Naive thymus-derived CD8-positive, alpha-beta T cell (primary cell): ENCODE measurements around the gene TLE7. TPM values are rescaled to one million over a fixed set of nuclear protein-coding genes. Genes with fewer than 3 reads are reported as not detected.

Source experiments
- ATAC-seq, 2 donors: fragments of 150-1000 bp; cut with Tn5 transposase in 1 of 2; sonication (Bioruptor Pico), chemical (Tn5 transposase) in 1 of 2; 1 replicate in 1 of 2; 2 replicates in 1 of 2; pipeline ENCODE4 v1.10.0; 2021; ENCODE audit warnings: mild to moderate bottlenecking in 2 of 2, moderate library complexity in 2 of 2
- POLR2A ChIA-PET: fragments of 350-600 bp; sonication (Branson Sonifier 250); formaldehyde crosslinking; loops from one replicate; lab custom pipeline; 2021; ENCODE audit warnings: antibody characterized with exemption; lab: Charles Lee
- DNase-seq, 10 donors: peaks; one replicate each; pipeline versions ENCODE4 v3.0.0 to v3.0.0-alpha.2; 2020 to 2022
- H3K27ac Mint-ChIP-seq, 10 donors: one replicate each; pipeline ENCODE4 v1.8.0; 2020 to 2022; ENCODE audit warnings: mild to moderate bottlenecking in 10 of 10, mixed read lengths in 10 of 10, moderate library complexity in 4 of 10, inconsistent platforms in 1 of 10
- H3K27me3 Mint-ChIP-seq, 5 donors: one replicate each; pipeline ENCODE4 v1.8.0; 2021 to 2022; ENCODE audit warnings: mixed read lengths in 5 of 5
- H3K36me3 Mint-ChIP-seq, 3 donors: one replicate each; pipeline ENCODE4 v1.8.0; 2020 to 2022; ENCODE audit warnings: mixed read lengths in 3 of 3, mild to moderate bottlenecking in 2 of 3, inconsistent platforms in 1 of 3
- H3K4me1 Mint-ChIP-seq, 4 donors: one replicate each; pipeline ENCODE4 v1.8.0; 2021 to 2022; ENCODE audit warnings: mixed read lengths in 4 of 4
- H3K4me3 Mint-ChIP-seq, 10 donors: one replicate each; pipeline ENCODE4 v1.8.0; 2020 to 2022; ENCODE audit warnings: mild to moderate bottlenecking in 10 of 10, mixed read lengths in 10 of 10, moderate library complexity in 6 of 10, inconsistent platforms in 1 of 10
- H3K9me3 Mint-ChIP-seq, 9 donors: one replicate each; pipeline ENCODE4 v1.8.0; 2020 to 2022; ENCODE audit warnings: mixed read lengths in 9 of 9, mild to moderate bottlenecking in 3 of 9, inconsistent platforms in 1 of 9, moderate library complexity in 1 of 9
- polyA plus RNA-seq, 3 donors: library from polyadenylated mRNA; unstranded; fragments of 300-500 nt; fragmentation: Illumina TruSeq; gene quantifications; one replicate each; pipeline ENCODE4 v1.2.3, GENCODE V29; 2021
- total RNA-seq, 8 experiments: library from RNA in 2 of 8; stranded (reverse) in 2 of 8; gene quantifications; one replicate each; pipeline ENCODE4 v1.2.3 and lab custom pipeline; 2021 to 2026

The TLE7 gene
- total and polyA plus RNA-seq, 5 experiments from 2014 or later, result not detected

GRCh38 chr16:71426069-71426879 is 15.6 kb downstream of the TLE7 start:
- Mint-ChIP-seq H3K4me3 (peak overlapping the region in 7 of 10 donors; percentile 30 to 82 (median 68)), H3K9me3 (peaks cover 0 to 8% (median 0%) of the 10 kb centered on the region in 9 donors), H3K4me1 (peaks cover 2 to 25% (median 9%) of the 10 kb centered on the region in 4 donors), H3K36me3 (peaks cover 0 to 2% (median 0%) of the 10 kb centered on the region in 3 donors), H3K27me3 (peaks cover 13 to 79% (median 28%) of the 10 kb centered on the region in 5 donors), H3K27ac (peak overlapping the region in 4 of 10 donors; percentile 83 to 95 (median 89))
- POLR2A ChIA-PET, result interaction anchor here (1.1 to 1.5 kb wide), 3 partner anchors 8 to 138 kb away, joined by 3 to 4 read pairs (median 4); partner anchors contain the start of gene ZNF23
- peak in 6 of 10 donors; percentile 35 to 91 (median 46) for DNase-seq
- peak; percentile 82 to 83 for ATAC-seq

- DNase-seq (no peak), ATAC-seq (no peak)
- H3K27ac Mint-ChIP-seq, result peak overlapping the region in 4 of 10 donors; percentile 25 to 90 (median 81)
- peaks cover 0 to 2% (median 0%) of the 10 kb centered on the region in 3 donors for H3K36me3 Mint-ChIP-seq
- H3K27me3 Mint-ChIP-seq, result peaks cover 14 to 73% (median 26%) of the 10 kb centered on the region in 5 donors
- H3K9me3 Mint-ChIP-seq, result peaks cover 0 to 8% (median 0%) of the 10 kb centered on the region in 9 donors
- peak overlapping the region in 4 of 10 donors; percentile 68 to 82 (median 74) for H3K4me3 Mint-ChIP-seq
- H3K4me1 Mint-ChIP-seq, result peaks cover 2 to 25% (median 9%) of the 10 kb centered on the region in 4 donors
- POLR2A ChIA-PET, result interaction anchor here (1.1 to 1.5 kb wide), 3 partner anchors 9 to 139 kb away, joined by 3 to 4 read pairs (median 4); partner anchors contain the start of gene ZNF23
These were observed 16.1 kb downstream of the TLE7 start for GRCh38 chr16:71425746-71426068.

GRCh38 chr16:71424626-71425025 is 17.2 kb downstream of the TLE7 start:
- POLR2A ChIA-PET, result no interaction called here
- Mint-ChIP-seq H3K9me3 (peaks cover 0 to 8% (median 0%) of the 10 kb centered on the region in 9 donors), H3K4me1 (peaks cover 2 to 25% (median 9%) of the 10 kb centered on the region in 4 donors), H3K27me3 (peaks cover 14 to 62% (median 28%) of the 10 kb centered on the region in 5 donors), H3K27ac (peak overlapping the region in 2 of 10 donors; percentile 24 to 90), H3K4me3 (peak overlapping the region in 1 of 10 donors; percentile 28), H3K36me3 (peaks cover 0 to 2% (median 0%) of the 10 kb centered on the region in 3 donors)
- no peak for DNase-seq
- no peak for ATAC-seq

DNA sequence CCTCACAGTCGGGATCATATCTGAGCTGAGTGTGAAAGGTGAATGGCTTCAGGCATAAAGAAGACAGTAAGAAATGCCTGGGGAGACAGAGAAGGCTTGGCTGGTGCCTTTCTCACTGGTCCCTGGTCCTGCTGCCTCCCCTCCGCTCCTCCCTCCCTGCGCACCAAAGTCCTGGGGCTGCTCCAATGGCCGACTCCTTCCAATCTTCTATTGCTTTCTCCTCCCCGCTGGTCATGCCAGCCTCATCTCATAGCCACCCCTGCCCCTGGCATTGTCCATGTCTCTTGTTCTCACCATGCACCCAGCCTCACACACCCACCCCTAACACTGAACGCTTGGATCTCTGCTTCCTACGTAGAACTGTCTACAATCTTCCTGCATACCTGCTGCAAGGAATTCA is 18.0 kb downstream of the TLE7 start:
- peaks cover 14 to 56% (median 28%) of the 10 kb centered on the region in 5 donors for H3K27me3 Mint-ChIP-seq
- no peak overlapping the region for H3K4me3 Mint-ChIP-seq
- peaks cover 2 to 24% (median 9%) of the 10 kb centered on the region in 4 donors for H3K4me1 Mint-ChIP-seq
- peaks cover 0 to 5% (median 0%) of the 10 kb centered on the region in 9 donors for H3K9me3 Mint-ChIP-seq
- peaks cover 0 to 2% (median 0%) of the 10 kb centered on the region in 3 donors for H3K36me3 Mint-ChIP-seq
- peak overlapping the region in 1 of 10 donors; percentile 77 for H3K27ac Mint-ChIP-seq
- ATAC-seq (no peak), DNase-seq (no peak)
- POLR2A ChIA-PET, result no interaction called here

- H3K36me3 Mint-ChIP-seq, result peaks cover 0 to 2% (median 0%) of the 10 kb centered on the region in 3 donors
- H3K9me3 Mint-ChIP-seq, result peaks cover 0 to 3% (median 0%) of the 10 kb centered on the region in 9 donors
- DNase-seq, result no peak
- peaks cover 2 to 23% (median 9%) of the 10 kb centered on the region in 4 donors for H3K4me1 Mint-ChIP-seq
- H3K27me3 Mint-ChIP-seq, result peaks cover 12 to 57% (median 28%) of the 10 kb centered on the region in 5 donors
- POLR2A ChIA-PET, result no interaction called here
- no peak overlapping the region for H3K4me3 Mint-ChIP-seq
- no peak overlapping the region for H3K27ac Mint-ChIP-seq
- no peak for ATAC-seq
These were observed 18.8 kb downstream of the TLE7 start for GRCh38 chr16:71423016-71423415.

DNA sequence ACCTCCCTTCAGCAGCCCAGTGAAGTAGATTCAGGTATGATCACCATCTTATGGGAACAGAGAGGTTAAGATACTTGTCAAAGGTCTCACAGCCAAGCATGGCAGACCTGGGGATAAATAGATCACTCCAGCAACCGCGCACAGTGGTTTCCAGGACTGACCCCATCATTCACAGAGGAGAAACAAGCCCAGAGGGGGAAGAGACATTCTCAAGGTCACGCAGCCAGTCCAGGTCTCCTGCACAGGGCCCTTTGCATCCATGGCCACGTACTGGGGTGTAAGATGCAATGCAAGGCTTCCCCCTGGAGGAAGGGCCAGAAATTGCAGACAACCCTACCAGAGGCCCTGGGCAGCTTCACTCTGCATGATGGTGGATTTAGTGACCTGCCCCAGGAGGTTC is 19.9 kb downstream of the TLE7 start:
- peak in 1 of 10 donors; percentile 13 for DNase-seq
- Mint-ChIP-seq H3K36me3 (peaks cover 0 to 2% (median 0%) of the 10 kb centered on the region in 3 donors), H3K27ac (no peak overlapping the region), H3K27me3 (peaks cover 11 to 56% (median 29%) of the 10 kb centered on the region in 5 donors), H3K9me3 (peaks cover 0 to 3% (median 0%) of the 10 kb centered on the region in 9 donors), H3K4me3 (no peak overlapping the region), H3K4me1 (peaks cover 2 to 19% (median 9%) of the 10 kb centered on the region in 4 donors)
- ATAC-seq, result peak in 1 of 2 donors; percentile 29
- POLR2A ChIA-PET, result no interaction called here

- Mint-ChIP-seq H3K27me3 (peaks cover 17 to 72% (median 40%) of the 10 kb centered on the region in 5 donors), H3K36me3 (no peaks in the 10 kb centered on the region), H3K9me3 (no peaks in the 10 kb centered on the region), H3K4me1 (peaks cover 4 to 9% (median 7%) of the 10 kb centered on the region in 4 donors), H3K27ac (no peak overlapping the region), H3K4me3 (no peak overlapping the region)
- no peak for DNase-seq
- POLR2A ChIA-PET, result no interaction called here
- no peak for ATAC-seq
These were observed 27.8 kb downstream of the TLE7 start for GRCh38 chr16:71414038-71414437.

- POLR2A ChIA-PET, result no interaction called here
- ATAC-seq (no peak), DNase-seq (no peak)
- Mint-ChIP-seq H3K4me3 (no peak overlapping the region), H3K36me3 (no peaks in the 10 kb centered on the region), H3K4me1 (peaks cover 4 to 10% (median 7%) of the 10 kb centered on the region in 4 donors), H3K27ac (no peak overlapping the region), H3K27me3 (peaks cover 19 to 72% (median 39%) of the 10 kb centered on the region in 5 donors), H3K9me3 (no peaks in the 10 kb centered on the region)
These were observed 28.5 kb downstream of the TLE7 start for GRCh38 chr16:71413341-71413740.

DNA sequence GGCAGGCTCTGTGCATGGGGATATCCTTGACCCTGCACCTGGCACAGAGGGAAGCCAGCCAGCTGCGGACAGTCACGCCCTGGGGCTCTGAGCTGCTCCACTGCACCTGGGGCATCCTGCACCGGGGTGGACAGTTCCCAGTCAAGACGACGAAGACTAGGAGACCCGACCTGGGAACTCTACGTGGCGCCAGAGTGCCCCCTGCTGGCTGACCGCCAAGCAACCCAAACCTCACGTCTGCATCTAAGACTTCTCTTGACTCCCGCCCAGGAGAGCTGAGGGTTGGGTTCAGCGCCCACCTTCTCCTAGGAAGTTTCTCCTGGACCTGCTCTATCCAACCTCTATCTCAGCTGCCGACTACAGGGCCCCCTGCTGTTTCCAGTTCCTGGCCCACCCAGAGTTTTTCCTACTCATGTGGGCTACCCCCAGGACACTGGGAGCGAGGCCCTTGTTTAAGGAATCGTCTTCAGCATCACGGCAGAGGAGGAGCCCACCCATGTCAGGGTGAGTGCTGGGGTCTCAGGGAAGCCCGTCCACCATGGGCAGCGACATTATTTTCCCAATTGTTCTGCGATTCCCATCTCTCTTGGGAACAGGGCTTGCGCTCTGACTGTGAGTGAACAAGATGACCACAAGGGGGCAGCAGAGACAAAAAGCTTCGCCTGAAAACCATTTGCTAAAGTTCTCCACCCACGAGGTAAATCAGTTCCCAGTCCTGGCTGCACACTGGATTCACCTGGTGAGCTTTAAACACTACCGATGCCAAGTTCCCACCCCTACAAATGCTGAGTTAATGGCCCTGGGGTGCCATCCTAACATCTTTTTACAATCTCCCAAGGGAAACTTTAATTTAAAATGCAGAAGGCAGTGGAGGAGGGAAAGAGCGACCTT is 29.3 kb downstream of the TLE7 start:
- POLR2A ChIA-PET, result interaction anchor here (0.7 kb wide), 1 partner anchor 548 kb away, joined by 4 read pairs; no protein-coding TSS in a partner anchor
- H3K27me3 Mint-ChIP-seq, result peaks cover 22 to 73% (median 39%) of the 10 kb centered on the region in 5 donors

GRCh38 chr16:71410146-71410545 is 31.7 kb downstream of the TLE7 start:
- POLR2A ChIA-PET, result no interaction called here
- Mint-ChIP-seq H3K4me3 (no peak overlapping the region), H3K27me3 (peaks cover 17 to 72% (median 35%) of the 10 kb centered on the region in 5 donors), H3K4me1 (peaks cover 6 to 36% (median 21%) of the 10 kb centered on the region in 4 donors), H3K36me3 (no peaks in the 10 kb centered on the region), H3K9me3 (peaks cover 0 to 2% (median 0%) of the 10 kb centered on the region in 9 donors), H3K27ac (no peak overlapping the region)
- DNase-seq (no peak), ATAC-seq (no peak)

More for the DNA sequence above, 29.3 kb downstream of the TLE7 start:
- H3K4me1 Mint-ChIP-seq, result peaks cover 4 to 18% (median 9%) of the 10 kb centered on the region in 4 donors
- H3K27ac Mint-ChIP-seq, result no peak overlapping the region
- H3K4me3 Mint-ChIP-seq, result no peak overlapping the region
- DNase-seq (peak; percentile 42 to 81 (median 63)), ATAC-seq (peak; percentile 67 to 85)
- no peaks in the 10 kb centered on the region for H3K9me3 Mint-ChIP-seq
- H3K36me3 Mint-ChIP-seq, result no peaks in the 10 kb centered on the region

DNA sequence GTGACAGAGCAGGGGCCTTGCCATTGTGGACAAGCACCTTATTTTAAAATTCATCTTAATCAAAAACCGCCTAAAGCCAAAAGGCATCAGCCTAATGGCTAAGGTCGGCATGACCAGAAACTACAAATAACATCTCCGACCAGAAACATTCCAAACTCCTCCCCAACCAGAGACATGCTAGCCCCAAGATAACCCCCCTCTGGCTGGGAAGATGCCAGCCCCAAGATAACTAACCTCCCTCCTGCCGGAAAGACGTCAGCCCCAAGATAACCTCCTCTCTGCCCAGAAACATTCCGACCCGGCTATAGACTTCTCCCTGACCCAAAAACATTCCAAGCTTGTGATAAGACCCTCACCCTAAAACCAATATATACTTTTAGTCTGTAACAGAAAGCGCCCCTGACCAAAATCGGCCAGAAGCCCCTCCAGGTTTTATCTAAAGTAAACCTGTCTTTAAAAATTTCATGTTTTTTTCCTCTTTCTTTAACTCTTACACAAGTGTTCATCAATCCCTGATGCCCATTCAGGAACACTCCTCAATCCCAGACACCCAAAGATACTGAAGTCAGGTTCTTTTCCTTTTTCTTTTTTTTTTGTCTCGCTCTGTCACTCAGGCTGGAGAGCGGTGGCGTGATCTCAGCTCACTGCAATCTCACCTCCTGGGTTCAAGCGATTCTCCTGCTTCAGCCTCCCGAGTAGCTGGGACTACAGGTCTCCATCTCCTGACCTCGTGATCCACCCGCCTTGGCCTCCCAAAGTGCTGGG is 32.7 kb downstream of the TLE7 start:
- H3K36me3 Mint-ChIP-seq, result peaks cover 0 to 4% (median 0%) of the 10 kb centered on the region in 3 donors
- no peak overlapping the region for H3K4me3 Mint-ChIP-seq
- ATAC-seq, result no peak
- H3K4me1 Mint-ChIP-seq, result peaks cover 6 to 36% (median 22%) of the 10 kb centered on the region in 4 donors
- H3K27ac Mint-ChIP-seq, result no peak overlapping the region
- peaks cover 0 to 5% (median 0%) of the 10 kb centered on the region in 9 donors for H3K9me3 Mint-ChIP-seq
- H3K27me3 Mint-ChIP-seq, result peaks cover 18 to 81% (median 35%) of the 10 kb centered on the region in 5 donors
- DNase-seq, result no peak
- POLR2A ChIA-PET, result no interaction called here
